H1 (cell line): ENCODE data around the gene PDE8A. TPM values are rescaled to one million over a fixed set of nuclear protein-coding genes. Genes with fewer than 3 reads are reported as not detected.

Source experiments
- CTCF ChIA-PET: fragments of 300-600 bp; sonication (Branson Sonifier 250); formaldehyde crosslinking; loops from one replicate; lab custom pipeline; 2021; ENCODE audit not compliant: partially characterized antibody; lab: Charles Lee
- POLR2A ChIA-PET: fragments of 300-600 bp; sonication (Branson Sonifier 250); formaldehyde crosslinking; loops from one replicate; lab custom pipeline; 2021; ENCODE audit warnings: inconsistent platforms; ENCODE audit not compliant: partially characterized antibody; lab: Charles Lee
- DNase-seq, 2 experiments: peaks; one replicate each; pipeline versions ENCODE4 v3.0.0 to v3.0.0-alpha.2; 2010 to 2022; ENCODE audit warnings: low spot score in 2 of 2, low read depth in 1 of 2, mixed read lengths in 1 of 2
- FAIRE-seq: peaks from 2 replicates; lab custom pipeline; 2011; peaks lifted over from hg19 to GRCh38; lab: Jason Lieb, UNC
- H2AFZ ChIP-seq: 2 replicates; pipeline ENCODE4 v1.8.1; 2012; ENCODE audit warnings: low read length, inconsistent platforms
- H2AK5ac ChIP-seq: 2 replicates; pipeline ENCODE4 v1.6.1; 2013; ENCODE audit warnings: low read depth, low read length
- H2BK120ac ChIP-seq: replicated peaks from 2 replicates; pipeline ENCODE3; 2013; ENCODE audit warnings: low read depth, low read length, inconsistent platforms
- H2BK12ac ChIP-seq: 2 replicates; pipeline ENCODE4 v1.6.1; 2013; ENCODE audit warnings: low read depth, low read length
- H2BK15ac ChIP-seq: 2 replicates; pipeline ENCODE4 v1.6.1; 2013; ENCODE audit warnings: low read length
- H2BK20ac ChIP-seq: 2 replicates; pipeline ENCODE4 v1.6.1; 2013; ENCODE audit warnings: low read length
- H2BK5ac ChIP-seq: 2 replicates; pipeline ENCODE4 v1.6.1; 2013; ENCODE audit warnings: low read depth, low read length
- H3K14ac ChIP-seq: 2 replicates; pipeline ENCODE4 v1.6.1; 2013; ENCODE audit warnings: inconsistent platforms; ENCODE audit not compliant: insufficient read length
- H3K18ac ChIP-seq: 2 replicates; pipeline ENCODE4 v1.6.1; 2013; ENCODE audit warnings: low read length; ENCODE audit errors: extremely low read depth
- H3K23ac ChIP-seq: 2 replicates; pipeline ENCODE4 v1.6.1; 2013; ENCODE audit warnings: inconsistent platforms; ENCODE audit not compliant: insufficient read length
- H3K23me2 ChIP-seq: 2 replicates; pipeline ENCODE4 v1.6.1; 2013; ENCODE audit warnings: low read depth, low read length
- H3K27ac ChIP-seq: 2 replicates; pipeline ENCODE4 v1.6.1; 2011; ENCODE audit warnings: low read depth, low read length, inconsistent platforms
- H3K27me3 ChIP-seq, 4 experiments: replicated peaks in 1 of 4; 1 replicate in 1 of 4; 2 replicates in 3 of 4; pipeline versions ENCODE4 v1.6.1 to v1.8.1; 2011 to 2013; ENCODE audit warnings: low read length in 3 of 4, mild to moderate bottlenecking in 3 of 4, inconsistent platforms in 2 of 4, mixed read lengths in 2 of 4, moderate library complexity in 1 of 4; ENCODE audit not compliant: control insufficient read depth in 3 of 4, insufficient read depth in 3 of 4; ENCODE audit errors: extremely low read depth in 1 of 4
- H3K36me3 ChIP-seq, 4 experiments: 2 replicates each; pipeline versions ENCODE4 v1.6.1 to v1.8.1; 2011 to 2013; ENCODE audit warnings: mild to moderate bottlenecking in 4 of 4, low read length in 3 of 4, moderate library complexity in 2 of 4, control low read depth in 1 of 4, inconsistent platforms in 1 of 4; ENCODE audit not compliant: insufficient read depth in 4 of 4, control insufficient read depth in 2 of 4
- H3K4ac ChIP-seq: replicated peaks from 2 replicates; pipeline ENCODE3; 2013; ENCODE audit warnings: low read length, low read depth, mixed read lengths, inconsistent platforms; ENCODE audit not compliant: insufficient read length
- H3K4me1 ChIP-seq, 4 experiments: replicated peaks in 1 of 4; 1 replicate in 1 of 4; 2 replicates in 3 of 4; pipeline versions ENCODE4 v1.6.1 to v1.8.1; 2011 to 2013; ENCODE audit warnings: low read length in 3 of 4, inconsistent platforms in 2 of 4, mixed read lengths in 1 of 4; ENCODE audit not compliant: insufficient read depth in 4 of 4, control insufficient read depth in 3 of 4
- H3K4me2 ChIP-seq, 2 experiments: 2 replicates each; pipeline versions ENCODE4 v1.6.1 to v1.8.1; 2011 to 2013; ENCODE audit warnings: low read depth in 2 of 2, low read length in 2 of 2, control low read depth in 1 of 2, inconsistent platforms in 1 of 2, mild to moderate bottlenecking in 1 of 2; ENCODE audit not compliant: insufficient read depth in 1 of 2
- H3K4me3 ChIP-seq, 4 experiments: fragments of 200-600, 300-600 bp in 1 of 4; sonication (generic), shearing (Covaris generic), sonication (Bioruptor Twin) in 1 of 4; 2 replicates each; pipeline versions ENCODE4 v1.5.1 to v1.8.1; 2011 to 2016; ENCODE audit warnings: low read length in 4 of 4, low read depth in 3 of 4, control low read depth in 2 of 4, inconsistent platforms in 2 of 4, mild to moderate bottlenecking in 2 of 4, mixed read lengths in 1 of 4, moderate library complexity in 1 of 4; ENCODE audit not compliant: insufficient read depth in 2 of 4; ENCODE audit errors: extremely low read depth in 1 of 4
- H3K56ac ChIP-seq: replicated peaks from 2 replicates; pipeline ENCODE3; 2013; ENCODE audit warnings: low read depth, mild to moderate bottlenecking, mixed read lengths, low read length, inconsistent platforms; ENCODE audit not compliant: insufficient read length
- H3K79me1 ChIP-seq: 2 replicates; pipeline ENCODE4 v1.6.1; 2013; ENCODE audit warnings: low read depth, low read length, control low read depth
- H3K79me2 ChIP-seq, 2 experiments: 2 replicates each; pipeline versions ENCODE4 v1.6.1 to v1.8.1; 2012 to 2013; ENCODE audit warnings: low read length in 2 of 2, mild to moderate bottlenecking in 2 of 2, inconsistent platforms in 1 of 2; ENCODE audit not compliant: insufficient read depth in 2 of 2, control insufficient read depth in 1 of 2
- H3K9ac ChIP-seq, 4 experiments: replicated peaks in 1 of 4; 1 replicate in 1 of 4; 2 replicates in 3 of 4; pipeline versions ENCODE4 v1.6.1 to v1.8.1; 2011 to 2013; ENCODE audit warnings: low read depth in 3 of 4, low read length in 3 of 4, control low read depth in 2 of 4, mild to moderate bottlenecking in 2 of 4, moderate library complexity in 2 of 4, inconsistent platforms in 1 of 4; ENCODE audit errors: extremely low read depth in 1 of 4
- H3K9me3 ChIP-seq, 2 experiments: 2 replicates each; pipeline versions ENCODE4 v1.6.1 to v1.8.1; 2012 to 2013; ENCODE audit warnings: mild to moderate bottlenecking in 2 of 2, moderate library complexity in 2 of 2, control low read depth in 1 of 2, inconsistent platforms in 1 of 2, low read depth in 1 of 2, low read length in 1 of 2, mixed read lengths in 1 of 2; ENCODE audit not compliant: insufficient read depth in 2 of 2
- H4K20me1 ChIP-seq, 2 experiments: replicated peaks in 1 of 2; 2 replicates each; pipeline versions ENCODE3 to v1.8.1; 2011 to 2013; ENCODE audit warnings: inconsistent platforms in 2 of 2, low read length in 2 of 2, mild to moderate bottlenecking in 1 of 2; ENCODE audit not compliant: insufficient read depth in 2 of 2, control insufficient read depth in 1 of 2
- H4K5ac ChIP-seq: 2 replicates; pipeline ENCODE4 v1.6.1; 2013; ENCODE audit warnings: low read length, low read depth, mixed read lengths, inconsistent platforms; ENCODE audit not compliant: insufficient read length
- H4K8ac ChIP-seq: 2 replicates; pipeline ENCODE4 v1.8.0; 2013; ENCODE audit warnings: mild to moderate bottlenecking, moderate library complexity, low read length, inconsistent platforms; ENCODE audit not compliant: insufficient read depth; ENCODE audit errors: extremely low read depth
- H4K91ac ChIP-seq: replicated peaks from 2 replicates; pipeline ENCODE3; 2013; ENCODE audit warnings: low read length, mixed read lengths, inconsistent platforms; ENCODE audit not compliant: insufficient read length
- BACH1 ChIP-seq: IDR thresholded peaks from 2 replicates; pipeline ENCODE4 v1.6.1; 2012; ENCODE audit warnings: low read length, improper control_type of control experiment
- CREB1 ChIP-seq: IDR thresholded peaks from 2 replicates; pipeline ENCODE4 v1.6.1; 2012; ENCODE audit warnings: inconsistent platforms
- FOSL1 ChIP-seq: IDR thresholded peaks from 2 replicates; pipeline ENCODE4 v1.6.1; 2011; ENCODE audit warnings: mild to moderate bottlenecking, low read depth, low read length, moderate library complexity; ENCODE audit not compliant: insufficient read depth
- GABPA ChIP-seq: IDR thresholded peaks from 2 replicates; pipeline ENCODE4 v1.6.1; 2011; ENCODE audit warnings: mild to moderate bottlenecking, low read length, moderate library complexity, borderline replicate concordance; ENCODE audit not compliant: insufficient read depth
- JUN ChIP-seq: IDR thresholded peaks from 2 replicates; pipeline ENCODE4 v1.6.1; 2011; ENCODE audit warnings: low read depth, mild to moderate bottlenecking, improper control_type of control experiment, low read length
- KDM4A ChIP-seq: IDR thresholded peaks from one replicate; pipeline ENCODE4 v1.7.1; 2012; ENCODE audit warnings: low read depth, mild to moderate bottlenecking, moderate library complexity, low read length, inconsistent platforms; ENCODE audit not compliant: severe bottlenecking
- MAX ChIP-seq: IDR thresholded peaks from 2 replicates; pipeline ENCODE4 v1.6.1; 2012; ENCODE audit warnings: inconsistent platforms
- RAD21 ChIP-seq, 2 experiments: IDR thresholded peaks in 1 of 2; conservative IDR thresholded peaks in 1 of 2; 2 replicates each; pipeline ENCODE4 v1.6.1; 2011; ENCODE audit warnings: low read depth in 2 of 2, low read length in 2 of 2, improper control_type of control experiment in 1 of 2, inconsistent platforms in 1 of 2, mild to moderate bottlenecking in 1 of 2, moderate library complexity in 1 of 2
- RBBP5 ChIP-seq: IDR thresholded peaks from 2 replicates; pipeline ENCODE4 v1.7.1; 2012; ENCODE audit warnings: low read depth, mild to moderate bottlenecking, inconsistent platforms, low read length, moderate library complexity, borderline replicate concordance
- RFX5 ChIP-seq: IDR thresholded peaks from 2 replicates; pipeline ENCODE4 v1.6.1; 2011; ENCODE audit warnings: low read depth, low read length, improper control_type of control experiment, borderline replicate concordance
- SP4 ChIP-seq: IDR thresholded peaks from 2 replicates; pipeline ENCODE4 v1.6.1; 2012; ENCODE audit warnings: low read length, inconsistent platforms
- YY1 ChIP-seq: IDR thresholded peaks from 2 replicates; pipeline ENCODE4 v1.6.1; 2011; ENCODE audit warnings: low read depth, mild to moderate bottlenecking, low read length
- ZNF274 ChIP-seq: IDR thresholded peaks from 2 replicates; pipeline ENCODE4 v1.7.0; 2012; ENCODE audit warnings: low read length, borderline replicate concordance; ENCODE audit errors: extremely low read depth
- WGBS, 2 experiments: shearing (Covaris generic) in 1 of 2; methylation state at CpG; one replicate each; pipeline versions ENCODE4 v1.1.6 to v1.1.7; 2013 to 2015; ENCODE audit warnings: low lambda C conversion rate in 2 of 2, mixed read lengths in 2 of 2, inconsistent platforms in 1 of 2, low coverage in 1 of 2, missing lambda C conversion rate in 1 of 2; ENCODE audit not compliant: insufficient replicate concordance in 2 of 2, insufficient coverage in 1 of 2, insufficient read length in 1 of 2; ENCODE audit errors: extremely low coverage in 1 of 2, missing lambda C conversion rate in 1 of 2; 5-methylcytosine and 5-hydroxymethylcytosine counted together
- polyA plus RNA-seq, 7 experiments: library from polyadenylated mRNA; depleted of rRNA in 3 of 7; stranded (reverse) in 5 of 7; unstranded in 2 of 7; fragments of >200 nt in 5 of 7; fragments of 200-250 nt in 2 of 7; gene quantifications; 1 replicate in 5 of 7; 2 replicates in 1 of 7; 4 replicates in 1 of 7; pipeline versions ENCODE4 v1.2.1 to v1.2.3, GENCODE V29; 2011 to 2013; ENCODE audit warnings: missing spikeins in 2 of 7, mixed read lengths in 2 of 7
- total RNA-seq: library from RNA; stranded (reverse); fragmentation: NEBNext Ultra II Directional; extraction: Animal tissue kit (Norgen Biotek cat#: 25700); gene quantifications from 2 replicates; pipeline ENCODE4 v1.2.1, GENCODE V29; 2021

Gene PDE8A
- total and polyA plus RNA-seq, 2 of the 8 experiments (the other 6 are each of a cell fraction or from before 2014, with no cell fraction given), result 6.9 to 7.8 TPM

- Histone ChIP-seq H2AK5ac (no peak overlapping the region), H4K20me1 (peaks cover 3% of the 10 kb centered on the region in 2 experiments), H3K56ac (no peak overlapping the region), H3K9ac (no peak overlapping the region), H3K4me3 (no peak overlapping the region), H3K4me2 (no peak overlapping the region), H4K5ac (no peak overlapping the region), H3K79me2 (0 out of 4 replicates have a peak, but pooled peaks cover 0 to 9% of the 10 kb centered on the region in 2 experiments), H3K23me2 (no peaks in the 10 kb centered on the region; the same call in 1 of the 2 replicates), H2BK5ac (no peak overlapping the region), H3K9me3 (no peaks in the 10 kb centered on the region), H2BK15ac (no peak overlapping the region), H4K91ac (no peak overlapping the region), H3K27ac (no peak overlapping the region), H3K23ac (no peak overlapping the region), H2BK120ac (no peak overlapping the region), H3K79me1 (no peaks in the 10 kb centered on the region), H3K18ac (no peak overlapping the region), H2BK12ac (no peak overlapping the region), H2AFZ (no peak overlapping the region), H3K4ac (no peak overlapping the region), H3K4me1 (no peaks in the 10 kb centered on the region), H3K27me3 (peaks cover 2 to 9% (median 6%) of the 10 kb centered on the region in 4 experiments), H3K36me3 (no peaks in the 10 kb centered on the region), H3K14ac (no peak overlapping the region), H4K8ac (no peak overlapping the region), H2BK20ac (no peak overlapping the region)
- ChIA-PET CTCF (interaction anchor here (0.5 to 2.3 kb wide), 12 partner anchors 10 to 359 kb away, joined by 3 to 12 read pairs (median 4); no protein-coding TSS in a partner anchor), POLR2A (interaction anchor here (0.6 to 1.5 kb wide), 2 partner anchors 12 to 13 kb away, joined by 3 read pairs; no protein-coding TSS in a partner anchor)
- FAIRE-seq, result no peak
- 86% methylated on average over 3 of the region's 3 CpGs; no CpG with 5 or more reads in 1 of the 2 experiments for WGBS, 2 experiments
- DNase-seq, result peak in 1 of 2 experiments; percentile 38
- TF ChIP-seq RBBP5, result no peak
- no peak for TF ChIP-seq RFX5
- no peak for TF ChIP-seq JUN
- no peak for TF ChIP-seq ZNF274
- TF ChIP-seq CREB1, result no peak
- TF ChIP-seq KDM4A, result no peak
- TF ChIP-seq GABPA, result no peak
- TF ChIP-seq YY1, result no peak
- TF ChIP-seq BACH1, result no peak
- no peak for TF ChIP-seq MAX
- TF ChIP-seq SP4, result no peak
- TF ChIP-seq RAD21 (IDR thresholded peaks at IDR 0.05 in 1 of 2, conservative IDR thresholded peaks at IDR 0.05 in 1 of 2; ENCODE audit: low read depth in 2 of 2, low read length in 2 of 2), result no peak
- TF ChIP-seq FOSL1, result no peak
Observed at GRCh38 chr15:84987949-84988624, 6.4 kb downstream of the PDE8A start.
